ENCODE measurements around the gene COQ2. TPM values are rescaled to one million over a fixed set of nuclear protein-coding genes. Genes with fewer than 3 reads are reported as not detected.

COQ2 gene
- total RNA-seq, 1 donor from 2014 or later = 14.6 TPM

- no peak overlapping the region for H3K4me3 ChIP-seq
- H3K9me3 ChIP-seq = no peaks in the 10 kb centered on the region
- no peak for TF ChIP-seq CTCF (IDR thresholded peaks at IDR 0.05)
- H3K27me3 ChIP-seq (ENCODE audit: low read depth) = no peaks in the 10 kb centered on the region
- H3K36me3 ChIP-seq = peaks cover 11% of the 10 kb centered on the region
- H3K27ac ChIP-seq = no peak overlapping the region
- H3K4me1 ChIP-seq = peaks cover 6% of the 10 kb centered on the region
- intact Hi-C loops (cut with DNase I) = no loop called here
- ATAC-seq = no peak
- no peak for DNase-seq
Observed at GRCh38 chr4:83262682-83263081, 21.9 kb downstream of the COQ2 start.

GRCh38 chr4:83261307-83261706 lies 23.3 kb downstream of the COQ2 start:
- Histone ChIP-seq H3K27ac (no peak overlapping the region), H3K27me3 (ENCODE audit: low read depth) (no peaks in the 10 kb centered on the region), H3K4me1 (peaks cover 7% of the 10 kb centered on the region), H3K9me3 (no peaks in the 10 kb centered on the region), H3K36me3 (peaks cover 11% of the 10 kb centered on the region), H3K4me3 (no peak overlapping the region)
- DNase-seq (no peak), ATAC-seq (no peak)
- intact Hi-C loops (cut with DNase I) = no loop called here
- no peak for TF ChIP-seq CTCF (IDR thresholded peaks at IDR 0.05)

GRCh38 chr4:83259586-83259985 lies 25.0 kb downstream of the COQ2 start:
- TF ChIP-seq CTCF (IDR thresholded peaks at IDR 0.05) = no peak

GRCh38 chr4:83258461-83258860 lies 26.1 kb downstream of the COQ2 start:
- intact Hi-C loops (cut with DNase I) = no loop called here
- TF ChIP-seq CTCF (IDR thresholded peaks at IDR 0.05) = no peak
- peaks cover 21% of the 10 kb centered on the region for H3K4me1 ChIP-seq
- no peaks in the 10 kb centered on the region for H3K9me3 ChIP-seq
- no peak overlapping the region for H3K4me3 ChIP-seq
- DNase-seq (no peak), ATAC-seq (no peak)
- H3K27ac ChIP-seq = no peak overlapping the region
- H3K36me3 ChIP-seq = peaks cover 11% of the 10 kb centered on the region
- H3K27me3 ChIP-seq (ENCODE audit: low read depth) = no peaks in the 10 kb centered on the region

More at GRCh38 chr4:83259586-83259985, 25.0 kb downstream of the COQ2 start:
- intact Hi-C loops (cut with DNase I) = no loop called here
- DNase-seq (no peak), ATAC-seq (no peak)
- Histone ChIP-seq H3K27me3 (ENCODE audit: low read depth) (no peaks in the 10 kb centered on the region), H3K27ac (no peak overlapping the region), H3K4me1 (peaks cover 21% of the 10 kb centered on the region), H3K9me3 (no peaks in the 10 kb centered on the region), H3K4me3 (no peak overlapping the region), H3K36me3 (peaks cover 11% of the 10 kb centered on the region)

GRCh38 chr4:83257811-83258210 lies 26.8 kb downstream of the COQ2 start:
- DNase-seq = no peak
- Histone ChIP-seq H3K4me3 (no peak overlapping the region), H3K27ac (no peak overlapping the region), H3K4me1 (peaks cover 21% of the 10 kb centered on the region), H3K36me3 (peaks cover 11% of the 10 kb centered on the region), H3K27me3 (ENCODE audit: low read depth) (no peaks in the 10 kb centered on the region), H3K9me3 (no peaks in the 10 kb centered on the region)
- TF ChIP-seq CTCF (IDR thresholded peaks at IDR 0.05) = no peak
- intact Hi-C loops (cut with DNase I) = no loop called here
- no peak for ATAC-seq

- intact Hi-C loops (cut with DNase I) = no loop called here
Observed at GRCh38 chr4:83255584-83255983, 29.0 kb downstream of the COQ2 start.

More at GRCh38 chr4:83255584-83255983, 29.0 kb downstream of the COQ2 start:
- DNase-seq = no peak
- peaks cover 24% of the 10 kb centered on the region for H3K4me1 ChIP-seq
- no peaks in the 10 kb centered on the region for H3K9me3 ChIP-seq
- no peak for TF ChIP-seq CTCF (IDR thresholded peaks at IDR 0.05)
- H3K27ac ChIP-seq = peak overlapping the region; percentile 31
- H3K27me3 ChIP-seq (ENCODE audit: low read depth) = no peaks in the 10 kb centered on the region
- no peak overlapping the region for H3K4me3 ChIP-seq
- no peak for ATAC-seq
- no peaks in the 10 kb centered on the region for H3K36me3 ChIP-seq
